ENCODE measurements around the gene TSKU.
"Not testable (repeated sequence)": the region's sequence is repeated elsewhere in the genome, so short reads cannot be mapped to it uniquely, and the experiment has no call there.

TSKU gene

DNA sequence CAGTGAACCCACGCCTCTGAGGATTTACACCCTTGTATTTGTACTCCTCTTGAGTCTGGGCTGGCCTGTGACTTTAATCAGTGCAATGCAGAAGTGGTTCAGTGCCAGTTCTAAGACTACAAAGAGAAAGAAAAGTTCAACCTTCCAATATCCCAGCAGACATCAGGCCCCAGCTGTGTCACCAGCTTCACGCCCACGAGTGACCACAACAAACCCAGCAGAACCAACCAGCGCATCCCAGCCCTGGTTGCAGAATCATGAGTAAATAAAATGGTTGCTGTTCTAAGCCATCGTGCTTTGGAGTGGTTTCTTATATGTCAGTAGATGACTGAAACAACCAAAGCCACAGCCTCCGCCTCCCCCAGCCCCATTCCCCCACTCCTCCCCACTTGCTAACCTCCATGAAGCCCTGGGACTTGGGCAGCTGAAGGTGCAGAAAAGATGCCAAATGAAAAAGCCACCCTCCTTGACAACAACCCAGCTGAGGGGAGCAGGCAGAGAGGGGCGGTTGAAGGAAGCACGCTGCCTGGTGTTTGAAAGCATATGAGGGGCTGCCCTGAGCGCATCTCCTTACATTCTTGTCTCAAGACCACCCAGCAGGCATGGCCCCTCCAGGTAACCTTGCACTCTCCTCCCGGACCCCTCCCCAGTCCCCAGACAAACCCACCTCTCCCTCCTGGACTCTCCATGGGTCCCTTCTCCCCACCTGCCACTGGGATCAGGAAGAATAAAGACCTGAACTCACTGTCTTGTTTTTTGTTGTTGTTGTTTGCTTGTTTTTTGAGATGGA, 20.9 kb downstream of the TSKU start:
- in situ Hi-C loops (cut with HindIII; ENCODE audit: low pct_unique_long_range_greater_than_20kb, low sequenced_read_pairs), result no loop called here
- peak in 1 of 2 experiments; percentile 1 for DNase-seq (ENCODE audit: low read depth in 1 of 2, low spot score in 1 of 2)
- TF ChIP-seq JUND (IDR thresholded peaks at IDR 0.05; ENCODE audit: low read depth), result no peak

DNA sequence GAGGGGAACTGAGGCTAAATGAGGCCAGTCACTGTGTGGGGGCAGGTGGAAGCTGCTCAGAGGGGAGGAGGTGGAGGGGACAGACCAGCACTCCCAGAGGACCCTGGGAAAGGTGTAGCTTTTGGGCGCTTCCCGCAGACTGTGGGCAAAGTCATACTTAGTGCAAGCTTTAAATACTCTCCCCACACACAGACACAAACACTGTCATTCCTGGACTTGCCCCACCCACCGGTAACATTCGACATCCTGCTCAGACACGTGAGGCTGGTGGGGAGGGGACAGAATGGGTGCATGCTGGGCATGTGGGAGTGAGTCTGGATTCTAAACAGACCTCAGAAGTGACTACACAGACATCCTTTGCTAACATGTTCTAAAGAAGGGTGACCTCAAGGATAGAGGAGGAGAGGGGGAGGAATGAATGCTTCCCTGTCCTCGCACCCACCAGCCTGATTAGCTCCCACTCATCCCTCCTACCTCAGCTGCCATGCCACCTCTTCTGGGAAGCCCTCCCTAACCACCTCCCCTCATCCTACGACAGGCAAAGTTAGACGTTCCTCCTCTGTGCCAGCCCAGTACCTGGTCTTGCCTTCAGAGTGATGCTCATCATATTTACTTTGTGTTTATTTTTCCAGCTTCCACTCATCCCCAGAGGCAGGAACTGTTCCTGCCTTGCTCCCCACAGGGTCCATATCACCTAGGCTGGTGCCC, 22.2 kb downstream of the TSKU start:
- DNase-seq (ENCODE audit: low read depth in 1 of 2, low spot score in 1 of 2), result no peak
- no peak for TF ChIP-seq JUND (IDR thresholded peaks at IDR 0.05; ENCODE audit: low read depth)
- in situ Hi-C loops (cut with HindIII; ENCODE audit: low pct_unique_long_range_greater_than_20kb, low sequenced_read_pairs), result no loop called here

DNA sequence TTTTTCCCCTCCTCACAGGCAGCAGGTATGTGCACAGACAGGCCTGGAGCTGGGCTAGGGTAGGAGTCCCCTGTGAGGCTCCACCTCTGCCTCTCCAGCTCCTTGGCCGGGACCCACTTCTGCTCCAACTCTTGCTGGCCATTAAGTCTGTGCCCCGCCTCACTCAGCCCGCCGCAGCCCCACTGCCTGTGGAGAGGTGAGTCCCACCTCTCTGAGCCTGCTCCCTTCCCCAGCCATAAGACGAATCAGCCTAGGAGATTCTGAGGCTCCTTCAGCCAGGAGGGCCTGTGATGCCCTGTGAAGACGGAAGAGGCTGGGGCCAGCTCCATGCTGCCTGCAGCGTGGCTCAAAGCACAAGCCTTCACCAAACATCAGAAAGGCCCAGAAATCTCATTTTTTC, 23.0 kb downstream of the TSKU start:
- in situ Hi-C loops (cut with HindIII; ENCODE audit: low pct_unique_long_range_greater_than_20kb, low sequenced_read_pairs), result no loop called here
- TF ChIP-seq JUND (IDR thresholded peaks at IDR 0.05; ENCODE audit: low read depth), result no peak
- DNase-seq (ENCODE audit: low read depth in 1 of 2, low spot score in 1 of 2), result no peak

DNA sequence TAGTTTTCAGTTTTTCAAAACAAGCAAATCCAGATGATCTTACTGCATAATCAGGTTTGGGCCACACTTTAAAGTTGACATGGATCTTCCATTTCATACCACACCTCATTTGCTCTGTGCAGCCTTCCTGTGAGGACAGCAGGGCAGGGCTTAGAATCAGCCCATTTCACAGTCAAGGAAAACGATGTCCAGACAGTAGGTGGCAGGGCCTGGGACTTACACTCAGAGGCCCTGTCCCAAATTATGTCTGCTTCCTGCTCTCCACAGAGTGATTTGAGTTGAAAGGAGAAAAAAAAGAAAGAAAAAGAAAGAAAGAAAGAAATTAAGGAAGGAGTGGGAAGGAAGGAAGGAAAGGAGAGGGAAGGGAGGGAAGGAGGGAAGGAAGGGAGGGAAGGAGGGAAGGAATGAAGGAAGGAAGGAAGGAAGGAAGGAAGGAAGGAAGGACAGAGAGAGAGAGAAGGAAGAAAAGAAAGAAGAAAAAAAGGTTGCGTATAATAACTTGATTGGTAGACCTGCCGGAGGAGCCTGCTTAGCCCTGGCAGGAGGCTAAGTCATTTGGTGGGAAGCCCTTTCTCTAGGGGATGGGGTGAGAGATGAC, 23.6 kb downstream of the TSKU start:
- TF ChIP-seq JUND (IDR thresholded peaks at IDR 0.05; ENCODE audit: low read depth), result no peak
- in situ Hi-C loops (cut with HindIII; ENCODE audit: low pct_unique_long_range_greater_than_20kb, low sequenced_read_pairs), result no loop called here
- no peak for DNase-seq (ENCODE audit: low read depth in 1 of 2, low spot score in 1 of 2)

DNA sequence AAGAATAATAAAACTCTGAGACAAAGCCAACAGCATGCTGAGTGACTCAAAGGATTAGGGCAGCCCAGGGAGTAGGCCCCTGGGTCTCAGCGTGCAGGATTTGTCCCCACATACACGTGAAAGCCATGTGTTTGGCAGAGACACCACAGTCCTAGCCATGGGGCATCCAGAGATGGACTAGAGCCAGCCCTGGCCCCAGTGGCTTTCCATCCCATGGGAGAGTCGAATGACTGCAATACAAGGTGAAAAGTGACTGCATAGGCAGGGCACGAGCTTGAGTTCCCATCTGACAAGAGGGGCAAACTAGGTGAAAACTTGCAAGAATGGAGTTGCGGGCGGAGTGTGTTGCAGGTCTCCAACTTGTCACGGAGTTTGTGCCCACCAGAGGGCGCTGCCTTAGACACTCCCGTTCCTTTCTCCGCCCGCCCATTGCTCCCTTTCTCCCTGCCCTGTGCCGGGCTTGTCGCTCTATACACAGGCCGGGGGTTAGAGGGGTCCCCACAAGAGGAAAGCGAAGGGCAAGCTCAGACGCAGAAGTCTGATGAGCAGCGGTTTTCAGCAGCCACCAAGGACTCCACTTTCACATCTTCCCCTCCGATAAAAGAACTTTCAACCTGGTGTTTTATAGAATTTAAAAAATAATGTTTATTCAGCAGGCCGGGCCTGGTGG, 24.2 kb downstream of the TSKU start:
- no peak for TF ChIP-seq JUND (IDR thresholded peaks at IDR 0.05; ENCODE audit: low read depth)
- in situ Hi-C loops (cut with HindIII; ENCODE audit: low pct_unique_long_range_greater_than_20kb, low sequenced_read_pairs), result no loop called here
- DNase-seq (ENCODE audit: low read depth in 1 of 2, low spot score in 1 of 2), result peak in 1 of 2 experiments; percentile 87

DNA sequence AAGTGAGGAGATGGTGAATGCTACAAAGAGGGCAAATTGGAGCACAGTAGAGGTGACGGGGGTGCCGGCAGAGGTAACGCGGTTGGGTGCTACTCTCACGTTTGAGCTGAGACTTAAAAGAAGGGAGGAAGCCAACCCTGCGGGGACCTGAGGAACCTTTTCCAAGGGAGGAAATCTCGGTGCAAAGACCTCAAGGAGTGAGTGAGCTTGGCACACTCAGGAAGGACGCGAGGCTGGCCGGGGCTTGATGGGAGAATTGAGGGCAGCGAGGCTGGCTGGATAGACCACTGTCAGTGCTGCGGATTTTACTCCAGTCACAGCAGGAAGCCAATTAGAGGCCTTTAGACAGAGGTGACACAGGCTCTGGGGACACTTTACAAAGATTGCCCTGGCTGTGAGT, 25.0 kb downstream of the TSKU start:
- no peak for DNase-seq (ENCODE audit: low read depth in 1 of 2, low spot score in 1 of 2)
- TF ChIP-seq JUND (IDR thresholded peaks at IDR 0.05; ENCODE audit: low read depth), result no peak
- in situ Hi-C loops (cut with HindIII; ENCODE audit: low pct_unique_long_range_greater_than_20kb, low sequenced_read_pairs), result no loop called here

DNA sequence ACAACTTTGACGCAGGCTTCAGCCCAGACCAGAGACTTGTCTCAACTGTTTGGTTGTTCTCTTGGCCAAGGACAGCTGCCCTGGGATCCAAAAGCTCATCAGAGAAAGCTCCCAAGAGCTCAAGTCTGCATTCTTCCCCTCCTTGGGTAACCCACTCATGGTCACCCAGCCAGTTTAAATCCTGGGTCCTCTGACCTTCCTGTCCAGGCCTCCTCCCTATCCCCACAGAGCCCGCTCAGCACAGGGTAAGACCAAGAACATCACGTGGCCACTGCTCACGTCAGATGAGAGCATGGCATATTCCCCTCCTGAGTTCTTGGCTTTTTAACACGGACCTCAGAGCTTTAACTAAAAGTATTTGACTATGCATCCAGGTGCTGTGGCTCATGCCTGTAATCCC, 25.8 kb downstream of the TSKU start:
- no peak for DNase-seq (ENCODE audit: low read depth in 1 of 2, low spot score in 1 of 2)
- in situ Hi-C loops (cut with HindIII; ENCODE audit: low pct_unique_long_range_greater_than_20kb, low sequenced_read_pairs), result no loop called here
- no peak for TF ChIP-seq JUND (IDR thresholded peaks at IDR 0.05; ENCODE audit: low read depth)

DNA sequence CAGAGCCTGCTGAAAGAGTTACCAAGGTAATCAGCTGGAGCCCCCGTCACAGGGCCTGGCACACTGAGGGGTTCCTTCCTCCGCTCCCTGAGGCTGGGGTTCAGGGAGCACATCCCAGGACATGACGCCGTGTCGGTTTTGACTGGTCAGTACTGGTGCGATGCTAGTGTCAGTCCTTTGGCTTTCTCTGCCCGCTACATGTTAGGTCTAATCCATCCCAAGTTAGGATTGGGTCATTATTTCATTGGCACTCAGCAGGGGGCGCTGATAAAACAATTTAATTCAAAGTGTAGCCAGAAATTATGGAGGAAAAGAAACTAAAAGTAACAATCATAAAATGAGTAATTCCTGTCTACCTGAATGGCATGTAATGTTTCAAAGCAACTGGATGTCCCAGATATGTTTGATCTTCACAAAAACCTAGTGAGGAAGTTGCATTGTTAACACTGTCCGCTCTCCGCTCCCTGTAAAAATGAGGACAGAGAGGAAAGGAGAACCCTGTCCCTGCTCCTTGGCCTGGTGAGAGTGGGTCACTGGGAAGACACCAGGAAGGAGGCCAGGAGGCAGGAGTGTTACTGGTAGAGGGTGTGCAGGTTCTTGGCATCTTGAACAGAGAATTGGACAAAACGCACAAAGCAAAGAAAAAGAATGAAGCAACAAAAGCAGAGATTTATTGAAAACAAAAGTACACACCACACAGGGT, 27.1 kb downstream of the TSKU start:
- in situ Hi-C loops (cut with HindIII; ENCODE audit: low pct_unique_long_range_greater_than_20kb, low sequenced_read_pairs), result no loop called here
- DNase-seq (ENCODE audit: low read depth in 1 of 2, low spot score in 1 of 2), result peak in 1 of 2 experiments; percentile 69
- no peak for TF ChIP-seq JUND (IDR thresholded peaks at IDR 0.05; ENCODE audit: low read depth)

DNA sequence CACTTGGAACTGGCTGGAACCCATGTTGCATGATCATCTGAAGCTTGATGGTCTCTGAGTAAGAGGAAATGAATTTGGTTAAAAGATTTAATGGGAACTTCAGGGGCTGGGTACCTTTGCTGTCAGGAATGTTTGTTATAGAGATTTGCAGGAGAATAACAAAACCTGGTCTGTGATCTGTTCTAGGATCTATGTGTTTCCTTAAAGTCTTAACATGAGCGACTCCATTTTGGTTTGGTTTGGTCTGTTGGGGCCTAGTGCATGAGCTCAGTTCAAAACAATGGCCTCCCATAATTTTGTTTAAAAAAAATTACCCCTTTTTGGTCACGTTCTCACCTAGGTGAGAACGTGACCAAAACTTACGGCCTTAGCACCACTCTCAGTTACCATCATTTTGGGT, 28.1 kb downstream of the TSKU start:
- in situ Hi-C loops (cut with HindIII; ENCODE audit: low pct_unique_long_range_greater_than_20kb, low sequenced_read_pairs), result no loop called here
- TF ChIP-seq JUND (IDR thresholded peaks at IDR 0.05; ENCODE audit: low read depth), result no peak

DNA sequence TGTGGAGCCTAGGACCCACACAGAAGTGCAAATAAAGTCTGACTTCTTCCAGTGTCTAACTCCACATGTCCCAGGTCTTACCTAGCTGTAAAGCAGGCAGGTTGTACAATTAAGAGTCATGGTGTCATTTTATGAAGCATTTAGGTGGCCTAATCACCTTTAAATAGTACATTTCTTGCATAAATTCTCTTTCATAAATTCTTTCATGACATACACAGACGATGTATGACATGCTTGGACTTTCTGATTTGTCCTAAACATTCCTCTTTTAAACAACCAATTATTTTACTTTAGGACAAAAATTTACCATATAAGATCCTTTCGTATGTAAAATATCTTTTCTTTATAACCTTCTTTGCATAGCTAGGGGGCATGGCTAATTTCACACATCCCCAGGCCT, 31.3 kb downstream of the TSKU start:
- no peak for TF ChIP-seq JUND (IDR thresholded peaks at IDR 0.05; ENCODE audit: low read depth)
- in situ Hi-C loops (cut with HindIII; ENCODE audit: low pct_unique_long_range_greater_than_20kb, low sequenced_read_pairs), result no loop called here
- no peak for DNase-seq (ENCODE audit: low read depth in 1 of 2, low spot score in 1 of 2)

More for the DNA sequence above, 28.1 kb downstream of the TSKU start:
- DNase-seq (ENCODE audit: low read depth in 1 of 2, low spot score in 1 of 2), result no peak

DNA sequence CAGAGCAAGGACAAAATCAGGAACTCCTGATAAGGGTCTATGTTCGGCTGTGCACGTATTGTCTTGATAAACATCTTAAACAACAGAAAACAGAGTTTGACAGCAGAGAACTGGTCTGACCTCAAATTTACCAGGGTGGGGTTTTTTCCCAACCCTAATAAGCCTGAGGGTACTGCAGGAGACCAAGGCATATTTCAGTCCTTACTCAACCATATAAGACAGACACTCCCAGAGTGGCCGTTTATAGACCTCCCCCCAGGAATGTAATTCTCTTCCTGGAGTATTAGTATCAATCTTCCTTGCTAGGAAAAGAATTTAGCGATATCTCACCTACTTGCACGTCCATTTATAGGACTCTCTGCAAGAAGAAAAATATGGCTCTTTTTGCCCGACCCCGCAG, 32.5 kb downstream of the TSKU start:
- in situ Hi-C loops (cut with HindIII; ENCODE audit: low pct_unique_long_range_greater_than_20kb, low sequenced_read_pairs); DNase-seq (ENCODE audit: low read depth in 1 of 2, low spot score in 1 of 2): not testable (repeated sequence)

DNA sequence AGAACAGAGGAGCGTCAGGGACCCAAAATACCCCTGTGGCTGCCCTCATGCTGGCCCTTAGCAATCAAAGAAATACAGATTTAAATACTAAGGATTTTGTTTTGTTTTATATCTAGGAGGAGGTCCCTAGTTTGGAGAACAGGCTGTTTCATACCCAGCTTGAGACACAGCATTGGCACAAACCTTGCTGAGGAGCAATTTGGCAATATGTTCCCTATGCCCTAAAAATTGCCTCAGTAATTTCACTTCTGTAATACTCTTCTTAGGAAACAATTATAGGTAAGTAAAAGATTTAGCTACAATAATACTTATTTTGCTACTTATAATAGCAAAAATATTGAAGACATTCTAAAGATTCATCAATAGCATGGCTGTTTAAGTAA, 37.0 kb downstream of the TSKU start:
- in situ Hi-C loops (cut with HindIII; ENCODE audit: low pct_unique_long_range_greater_than_20kb, low sequenced_read_pairs), result no loop called here
- TF ChIP-seq JUND (IDR thresholded peaks at IDR 0.05; ENCODE audit: low read depth), result no peak

DNA sequence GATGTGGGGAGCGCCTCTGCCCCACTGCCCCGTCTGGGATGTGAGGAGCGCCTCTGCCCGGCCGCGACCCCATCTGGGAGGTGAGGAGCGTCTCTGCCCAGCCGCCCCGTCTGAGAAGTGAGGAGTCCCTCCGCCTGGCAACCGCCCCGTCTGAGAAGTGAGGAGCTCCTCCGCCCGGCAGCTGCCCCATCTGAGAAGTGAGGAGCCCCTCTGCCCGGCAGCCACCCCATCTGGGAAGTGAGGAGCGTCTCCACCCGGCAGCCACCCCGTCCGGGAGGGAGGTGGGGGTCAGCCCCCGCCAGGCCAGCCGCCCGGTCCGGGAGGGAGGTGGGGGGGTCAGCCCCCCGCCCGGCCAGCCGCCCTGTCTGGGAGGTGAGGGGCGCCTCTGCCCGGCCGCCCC, 38.2 kb downstream of the TSKU start:
- in situ Hi-C loops (cut with HindIII; ENCODE audit: low pct_unique_long_range_greater_than_20kb, low sequenced_read_pairs); DNase-seq (ENCODE audit: low read depth in 1 of 2, low spot score in 1 of 2): not testable (repeated sequence)

More for the DNA sequence above, 37.0 kb downstream of the TSKU start:
- DNase-seq (ENCODE audit: low read depth in 1 of 2, low spot score in 1 of 2), result no peak

Data from T47D (cell line).